ENCODE measurements around the gene SCFD2. TPM values are rescaled to one million over a fixed set of nuclear protein-coding genes. Genes with fewer than 3 reads are reported as not detected.
"Not testable (repeated sequence)": the region's sequence is repeated elsewhere in the genome, so short reads cannot be mapped to it uniquely, and the experiment has no call there.

Gene SCFD2
- total and polyA plus RNA-seq, 10 of the 15 experiments (the other 5 are each of a cell fraction or from before 2014, with no cell fraction given) = 4.8 to 37.6 (median 24.9) TPM

DNA sequence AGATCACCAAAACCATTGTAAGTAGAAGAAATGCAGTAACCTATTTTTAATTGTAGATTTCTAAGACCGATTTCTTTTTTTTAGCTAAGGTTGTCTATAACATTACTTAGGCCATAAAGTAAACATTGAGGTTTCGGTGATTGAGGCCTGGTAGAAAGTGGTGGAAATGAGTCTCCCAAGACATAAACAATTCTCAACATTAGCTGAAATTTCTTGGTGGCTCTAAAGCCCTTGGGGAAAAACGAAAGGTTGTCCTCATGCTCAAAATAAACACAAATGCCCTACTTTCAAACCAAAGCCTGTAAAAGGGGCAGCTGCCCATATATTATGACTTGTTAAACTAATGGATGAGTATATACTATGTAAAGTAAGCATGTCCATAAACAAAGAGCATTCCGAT lies 98.8 kb downstream of the SCFD2 start:
- Histone ChIP-seq H3K79me2 (ENCODE audit: control insufficient read depth, insufficient read depth, low read length) (no peaks in the 10 kb centered on the region), H3K4me1 (ENCODE audit: control insufficient read depth, insufficient read depth, low read length) (no peaks in the 10 kb centered on the region), H2AFZ (ENCODE audit: control insufficient read depth, low read depth, low read length) (no peak overlapping the region), H3K9ac (ENCODE audit: control insufficient read depth, insufficient read depth, low read length) (no peak overlapping the region), H3K36me3 (ENCODE audit: control insufficient read depth in 2 of 2, insufficient read depth in 2 of 2, low read length in 1 of 2) (peaks cover 0 to 2% of the 10 kb centered on the region in 2 experiments; a peak in 1 of 4 replicates), H3K4me3 (no peak overlapping the region), H3K27me3 (replicated peaks in 1 of 2; ENCODE audit: control insufficient read depth in 2 of 2, insufficient read depth in 2 of 2, low read length in 1 of 2) (no peaks in the 10 kb centered on the region), H3K27ac (ENCODE audit: control insufficient read depth, insufficient read depth) (no peak overlapping the region), H3K4me2 (ENCODE audit: control insufficient read depth, insufficient read depth) (no peak overlapping the region), H4K20me1 (ENCODE audit: control insufficient read depth, insufficient read depth) (no peaks in the 10 kb centered on the region), H3K9me3 (replicated peaks; ENCODE audit: control insufficient read depth, insufficient read depth, low read length) (peaks cover 4% of the 10 kb centered on the region; the same call in 2 of the 3 replicates)
- no TSS peak for BruUV-seq (replicated peaks)
- DNase-seq (ENCODE audit: low read depth, low spot score) (no peak), ATAC-seq (no peak), FAIRE-seq (no peak)
- SMC1A ChIA-PET (ENCODE audit: uncharacterized antibody, unreplicated experiment) = no interaction called here
- intact Hi-C loops (cut with micrococcal nuclease; ENCODE audit: unreplicated experiment) = no loop called here
- RAD21 ChIA-PET (ENCODE audit: unreplicated experiment) = no interaction called here
- TF ChIP-seq SIN3A (IDR thresholded peaks at IDR 0.05; ENCODE audit: low read depth, low read length) (no peak), BCLAF1 (IDR thresholded peaks at IDR 0.05) (no peak), ELK1 (IDR thresholded peaks at IDR 0.05; ENCODE audit: low read depth, low read length) (no peak), ZBTB4 (CRISPR knock-in tag; IDR thresholded peaks at IDR 0.05) (no peak), EGR1 (IDR thresholded peaks at IDR 0.05; ENCODE audit: borderline replicate concordance in 1 of 2, low read depth in 2 of 2, low read length in 2 of 2) (no peak), CBX3 (IDR thresholded peaks at IDR 0.05; ENCODE audit: borderline replicate concordance, low read depth) (no peak), SREBF1 (IDR thresholded peaks at IDR 0.05; ENCODE audit: low read length) (no peak)
- in situ Hi-C loops (cut with MboI) = no loop called here
- POLR2A ChIA-PET = no interaction called here
- 95% methylated on average over 4 of the region's 4 CpGs for WGBS (ENCODE audit: insufficient coverage, insufficient replicate concordance, low lambda C conversion rate, missing lambda C conversion rate)
- CTCF ChIA-PET = no interaction called here

DNA sequence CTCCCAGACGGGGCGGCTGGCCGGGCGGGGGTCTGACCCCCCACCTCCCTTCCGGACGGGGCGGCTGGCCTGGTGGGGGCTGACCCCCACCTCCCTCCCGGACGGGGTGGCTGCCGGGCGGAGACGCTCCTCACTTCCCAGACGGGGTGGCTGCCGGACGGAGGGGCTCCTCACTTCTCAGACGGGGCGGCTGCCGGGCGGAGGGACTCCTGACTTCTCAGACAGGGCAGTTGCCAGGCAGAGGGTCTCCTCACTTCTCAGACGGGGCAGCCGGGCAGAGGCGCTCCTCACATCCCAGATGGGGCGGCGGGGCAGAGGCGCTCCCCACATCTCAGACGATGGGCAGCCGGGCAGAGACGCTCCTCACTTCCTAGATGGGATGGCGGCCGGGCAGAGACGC lies 109.9 kb downstream of the SCFD2 start:
- H3K27me3 ChIP-seq (replicated peaks in 1 of 2; ENCODE audit: control insufficient read depth in 2 of 2, insufficient read depth in 2 of 2, low read length in 1 of 2); RAD21 ChIA-PET (ENCODE audit: unreplicated experiment); intact Hi-C loops (cut with micrococcal nuclease; ENCODE audit: unreplicated experiment): not testable (repeated sequence)

More for the DNA sequence above, 109.9 kb downstream of the SCFD2 start:
- H3K4me1 ChIP-seq (ENCODE audit: control insufficient read depth, insufficient read depth, low read length); H3K9ac ChIP-seq (ENCODE audit: control insufficient read depth, insufficient read depth, low read length); POLR2A ChIA-PET; ATAC-seq; H3K9me3 ChIP-seq (replicated peaks; ENCODE audit: control insufficient read depth, insufficient read depth, low read length); H3K4me3 ChIP-seq; SMC1A ChIA-PET (ENCODE audit: uncharacterized antibody, unreplicated experiment); FAIRE-seq; H3K4me2 ChIP-seq (ENCODE audit: control insufficient read depth, insufficient read depth); CTCF ChIA-PET; H3K27ac ChIP-seq (ENCODE audit: control insufficient read depth, insufficient read depth); H2AFZ ChIP-seq (ENCODE audit: control insufficient read depth, low read depth, low read length); in situ Hi-C loops (cut with MboI); H4K20me1 ChIP-seq (ENCODE audit: control insufficient read depth, insufficient read depth); BruUV-seq (replicated peaks); DNase-seq (ENCODE audit: low read depth, low spot score); H3K79me2 ChIP-seq (ENCODE audit: control insufficient read depth, insufficient read depth, low read length); H3K36me3 ChIP-seq (ENCODE audit: control insufficient read depth in 2 of 2, insufficient read depth in 2 of 2, low read length in 1 of 2): not testable (repeated sequence)
- 99% methylated on average over 16 of the region's 31 CpGs for WGBS (ENCODE audit: insufficient coverage, insufficient replicate concordance, low lambda C conversion rate, missing lambda C conversion rate)
